Measurements from ENCODE around the gene SEMA7A.

The SEMA7A gene

DNA sequence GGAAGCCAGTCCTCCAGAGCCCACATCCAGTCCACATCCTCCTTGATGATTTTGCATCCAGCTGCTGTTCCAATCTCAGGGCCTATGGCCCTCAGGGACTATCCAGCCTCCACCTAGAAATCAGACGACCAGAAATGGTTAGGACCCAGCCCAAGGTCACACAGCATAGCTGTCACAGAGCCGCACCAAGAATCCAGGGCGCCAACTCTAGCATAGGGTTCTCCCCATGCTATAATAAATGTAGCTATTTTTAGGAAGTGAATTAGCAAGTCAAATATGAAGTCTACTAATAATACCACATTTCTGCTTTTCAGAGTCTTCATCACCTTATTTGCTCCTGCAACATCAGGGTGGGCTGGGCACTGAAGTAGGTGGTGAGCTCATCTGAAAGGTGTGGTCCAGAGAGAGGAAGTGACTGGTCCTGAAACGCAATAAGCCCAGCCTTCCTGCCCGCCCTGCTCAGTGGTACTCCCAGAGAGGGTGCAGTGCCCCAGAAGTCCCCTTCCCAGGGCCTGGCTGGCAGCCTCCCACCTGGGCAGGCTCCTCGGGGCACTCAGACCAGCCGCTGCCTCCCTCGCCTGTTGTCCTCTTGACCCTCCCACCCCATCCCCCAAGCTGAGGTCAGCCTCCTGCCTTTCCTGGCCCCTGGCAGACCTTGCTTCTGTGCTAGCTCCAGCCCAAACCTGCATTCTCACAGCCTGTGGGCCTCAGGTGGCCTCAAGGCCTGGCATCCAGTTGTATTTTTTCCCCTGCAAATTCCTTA is 48.7 kb downstream of the SEMA7A start:
- peak; percentile 69 to 72 for DNase-seq

DNA sequence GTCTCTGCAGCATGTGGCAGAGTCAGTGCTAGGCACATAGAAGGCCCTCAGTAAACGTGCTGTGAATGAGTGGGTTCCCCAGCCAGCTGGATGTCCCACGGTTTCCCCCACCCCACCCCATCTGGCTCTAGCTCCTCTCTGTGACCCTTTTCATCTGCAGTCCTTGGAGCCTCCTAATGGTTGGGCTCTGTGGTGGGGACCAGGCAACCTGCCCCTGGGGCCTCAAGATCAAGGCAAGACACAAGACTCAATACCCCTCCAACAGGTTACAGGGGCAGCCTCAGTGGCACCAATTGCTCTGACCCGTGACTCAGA is 49.2 kb downstream of the SEMA7A start:
- DNase-seq, result no peak

DNA sequence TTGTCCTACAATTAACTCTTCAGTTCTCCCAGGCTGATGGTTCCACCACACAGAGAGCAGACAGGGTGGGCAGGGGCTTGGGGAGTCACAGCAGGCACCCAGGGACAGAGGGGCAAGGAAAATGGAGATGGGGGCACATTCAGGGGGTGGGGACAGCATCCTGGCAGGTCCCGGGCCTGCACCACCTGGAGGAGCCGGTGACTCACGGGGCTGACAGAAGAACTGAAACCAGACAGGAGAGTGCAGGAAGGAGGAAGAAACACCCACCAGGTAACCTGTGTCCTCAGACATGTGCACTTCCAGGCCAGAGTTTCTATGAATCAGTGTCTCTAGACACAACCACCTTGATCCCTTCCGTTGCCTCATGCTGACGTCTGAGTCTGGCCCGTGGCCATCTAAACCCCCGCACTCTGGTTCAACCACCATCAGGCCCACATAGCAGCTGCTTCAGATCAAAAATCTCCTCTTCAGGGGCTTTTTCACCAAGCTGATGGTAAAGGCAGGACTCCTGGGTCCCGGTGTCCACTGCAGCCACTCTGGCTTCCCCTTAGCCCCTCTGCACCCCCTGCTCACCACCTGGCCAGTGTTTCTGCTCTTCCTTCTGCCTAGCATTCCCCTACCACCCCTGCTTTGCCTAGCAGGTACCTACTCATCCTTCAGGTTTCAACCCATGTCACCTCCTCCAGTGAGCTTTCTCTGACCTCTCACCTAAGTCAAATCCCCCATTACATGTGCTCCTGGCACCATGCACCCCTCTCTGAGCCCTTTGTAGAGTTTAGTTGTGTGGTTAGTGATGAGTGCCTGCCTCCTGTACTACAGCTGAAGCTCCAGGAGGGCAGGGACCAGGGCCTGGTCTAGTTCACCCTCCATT is 49.8 kb downstream of the SEMA7A start:
- DNase-seq, result peak; percentile 72 to 86

DNA sequence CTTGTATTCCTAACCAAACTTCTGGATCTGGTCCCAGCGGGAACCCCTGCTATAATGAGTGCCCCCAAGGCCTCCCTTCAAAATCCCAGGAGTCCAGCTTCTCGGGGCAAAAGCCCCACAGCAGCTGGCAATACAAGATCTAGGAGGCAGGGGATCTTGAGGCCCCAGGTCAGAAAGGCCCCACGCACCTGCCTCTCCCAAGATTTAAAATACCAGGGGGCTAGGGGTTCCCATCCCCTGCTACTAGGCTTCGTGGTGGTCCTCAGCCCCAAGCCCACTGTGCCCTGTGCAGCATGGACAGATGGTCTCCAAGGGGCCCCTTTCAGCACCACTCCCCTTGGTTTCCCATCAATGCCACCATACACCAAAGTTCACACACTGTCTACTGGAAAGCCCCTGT is 50.5 kb downstream of the SEMA7A start:
- no peak for DNase-seq

DNA sequence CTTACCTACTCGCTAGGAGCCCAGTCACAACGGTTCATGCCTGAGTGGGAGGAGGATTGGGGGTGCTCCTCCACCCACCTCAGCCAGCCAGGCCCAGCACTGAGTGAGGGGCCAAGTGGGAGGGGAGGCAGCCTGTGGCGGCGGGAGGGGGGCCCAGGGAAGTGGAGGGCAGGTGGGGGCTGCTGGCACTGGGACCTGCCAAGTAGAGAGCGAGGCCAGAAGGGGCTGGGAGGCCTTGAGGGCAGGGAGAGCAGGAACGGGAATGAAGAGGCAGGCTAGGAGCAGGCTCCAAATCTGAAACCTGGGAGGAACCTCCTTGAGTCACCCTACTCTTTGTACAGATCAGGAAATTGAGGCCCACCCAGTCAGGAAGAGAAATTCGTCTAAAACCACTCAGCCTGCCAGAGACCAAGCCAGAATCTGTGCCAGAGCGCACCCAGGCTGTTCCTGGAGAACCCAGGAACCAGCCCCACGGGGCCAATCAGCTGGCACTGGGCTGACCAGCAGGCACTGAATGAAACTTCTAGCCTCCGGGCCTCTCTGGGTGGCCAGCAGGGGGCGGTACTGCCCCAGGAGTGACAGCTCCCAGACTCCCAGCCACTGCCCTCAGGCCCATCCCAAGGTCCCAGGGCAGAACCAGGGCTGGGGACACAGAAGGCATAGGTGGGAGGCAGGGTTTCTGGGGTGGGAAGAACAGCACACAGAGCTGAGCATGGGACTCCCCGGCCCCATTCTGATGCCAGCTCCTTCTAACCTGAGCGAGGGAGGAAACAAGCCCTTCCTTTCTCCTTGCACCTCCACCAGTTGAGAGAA is 51.5 kb downstream of the SEMA7A start:
- peak; percentile 83 to 86 for DNase-seq

DNA sequence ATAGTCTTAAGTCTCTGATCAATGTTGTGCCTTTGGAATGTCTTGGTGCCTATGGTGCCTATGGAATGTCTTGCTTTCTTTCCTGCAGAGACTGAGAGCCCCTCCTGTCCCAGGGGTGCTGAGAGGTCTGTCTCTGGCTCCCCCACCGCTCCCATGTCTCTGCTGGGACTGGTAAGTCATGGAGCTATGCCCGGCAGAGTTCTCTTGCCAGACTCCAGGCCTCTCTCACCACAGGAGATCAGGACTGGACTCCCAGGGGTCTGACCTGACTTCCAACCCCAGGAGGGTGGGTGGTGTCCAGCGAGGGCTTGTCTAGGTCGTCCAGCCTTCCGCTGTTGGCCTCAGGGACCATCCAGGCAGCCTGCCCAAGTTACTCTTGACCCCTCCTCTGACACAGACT is 52.3 kb downstream of the SEMA7A start:
- no peak for DNase-seq

DNA sequence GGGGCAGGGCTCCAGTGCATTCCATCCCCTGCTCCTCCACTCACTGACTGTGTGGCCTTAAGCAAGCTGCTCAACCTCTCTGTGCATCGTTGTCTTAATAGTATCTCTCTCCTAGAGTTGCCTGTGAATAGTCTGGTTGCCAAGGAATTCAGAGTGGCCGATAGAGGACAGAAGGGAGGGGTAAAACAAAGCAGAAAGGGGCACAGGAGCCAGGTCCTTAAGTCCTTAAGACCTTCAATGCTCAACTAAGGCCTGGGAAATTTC is 52.6 kb downstream of the SEMA7A start:
- no peak for DNase-seq

DNA sequence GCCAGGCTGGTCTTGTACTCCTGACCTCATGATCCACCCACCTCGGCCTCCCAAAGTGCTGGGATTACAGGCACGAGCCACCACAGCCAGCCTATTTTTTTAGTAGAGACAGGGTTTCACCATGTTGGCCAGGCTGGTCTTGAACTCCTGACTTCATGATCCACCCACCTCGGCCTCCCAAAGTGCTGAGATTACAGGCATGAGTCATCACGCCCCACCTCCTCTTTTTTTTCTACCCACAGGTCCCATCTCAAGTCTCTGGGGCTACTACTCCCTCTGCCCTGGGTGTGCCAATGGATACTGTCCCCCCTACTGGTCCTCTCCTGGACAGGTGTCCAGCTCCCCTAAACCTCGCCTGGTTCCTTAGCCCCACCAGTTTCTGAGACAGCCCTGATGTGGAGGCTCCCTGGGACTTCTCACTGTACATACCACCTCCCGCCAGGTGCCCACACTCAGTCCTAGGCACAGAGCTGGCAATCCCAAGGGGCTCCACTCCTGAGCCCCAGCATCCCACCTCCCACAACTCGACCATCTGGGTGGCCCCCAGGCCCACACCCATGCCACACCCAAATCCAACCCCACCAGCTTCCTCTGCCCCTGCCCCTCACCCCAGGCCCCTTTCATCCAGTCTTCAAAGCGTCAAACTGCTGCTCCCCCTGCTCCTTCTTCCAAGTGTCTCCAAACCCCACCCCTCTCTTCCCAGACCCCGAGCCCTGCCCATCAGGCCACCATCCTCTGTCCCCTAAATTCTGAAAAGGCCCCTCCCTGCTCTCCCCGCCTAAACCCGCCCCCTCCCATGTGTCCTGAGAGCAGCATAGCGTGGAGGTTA is 53.2 kb downstream of the SEMA7A start:
- DNase-seq, result no peak

DNA sequence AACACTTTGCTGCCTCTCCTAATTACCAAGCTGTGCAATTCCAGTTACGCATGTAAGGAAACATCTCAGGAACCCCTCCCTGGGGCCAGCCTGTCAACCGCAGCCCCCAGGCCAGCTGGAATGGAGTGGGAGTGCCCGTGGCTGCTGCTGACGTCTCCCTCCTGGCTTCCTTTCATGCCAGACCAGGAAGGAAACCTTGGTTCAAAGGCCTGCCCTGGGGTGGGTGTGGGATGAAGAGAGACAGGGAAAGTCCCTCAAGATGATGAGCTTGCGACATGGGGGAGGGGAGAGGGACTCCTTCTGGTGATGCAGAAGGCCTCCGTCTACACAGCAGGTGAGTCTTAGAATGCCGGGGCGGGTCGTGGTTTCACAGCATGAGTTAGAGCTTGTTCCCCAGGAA is 54.9 kb downstream of the SEMA7A start:
- DNase-seq, result peak; percentile 79 to 81

DNA sequence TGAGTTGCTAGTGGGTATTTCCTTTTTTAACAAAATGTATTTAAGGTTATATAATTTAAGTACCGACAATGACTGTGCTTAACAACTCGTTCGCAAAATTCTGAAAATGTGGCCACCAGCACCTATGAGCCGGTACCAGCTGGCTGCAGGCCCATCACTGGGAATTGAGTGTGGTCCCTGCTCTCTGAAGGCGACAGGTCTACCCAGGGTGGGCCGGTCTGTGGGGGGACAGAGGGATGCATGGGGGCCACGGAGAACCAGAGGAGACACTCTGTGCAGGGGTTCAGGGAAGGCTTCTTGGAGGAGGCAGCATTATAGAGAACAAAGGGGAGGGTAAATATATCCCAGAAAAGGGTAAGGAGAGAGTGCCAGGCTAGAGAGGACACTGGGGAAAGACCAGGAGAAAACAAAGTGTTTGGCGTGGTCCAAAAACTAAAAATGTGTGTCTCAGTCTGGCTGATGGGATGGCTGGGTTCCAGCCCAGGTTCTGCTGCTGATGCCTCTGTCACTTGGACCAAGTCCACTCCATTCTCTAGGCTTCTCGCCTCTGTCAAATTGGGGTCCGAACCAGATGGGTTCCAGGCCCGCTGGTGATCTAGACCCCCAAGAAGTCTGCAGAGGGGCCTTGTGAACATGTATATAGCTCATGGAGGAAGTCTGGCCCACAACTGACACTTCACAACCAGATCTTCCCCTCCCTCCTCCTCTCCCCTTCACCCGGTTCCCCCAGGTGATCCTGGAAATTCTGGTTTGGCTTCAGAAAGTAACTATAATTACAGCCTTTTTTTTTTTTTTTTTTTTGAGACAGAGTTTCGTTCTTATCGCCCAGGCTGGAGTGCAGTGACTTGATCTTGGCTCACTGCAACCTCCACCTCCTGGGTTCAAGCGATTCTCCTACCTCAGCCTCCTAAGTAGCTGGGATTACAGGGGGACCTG is 55.7 kb downstream of the SEMA7A start:
- no peak for DNase-seq

DNA sequence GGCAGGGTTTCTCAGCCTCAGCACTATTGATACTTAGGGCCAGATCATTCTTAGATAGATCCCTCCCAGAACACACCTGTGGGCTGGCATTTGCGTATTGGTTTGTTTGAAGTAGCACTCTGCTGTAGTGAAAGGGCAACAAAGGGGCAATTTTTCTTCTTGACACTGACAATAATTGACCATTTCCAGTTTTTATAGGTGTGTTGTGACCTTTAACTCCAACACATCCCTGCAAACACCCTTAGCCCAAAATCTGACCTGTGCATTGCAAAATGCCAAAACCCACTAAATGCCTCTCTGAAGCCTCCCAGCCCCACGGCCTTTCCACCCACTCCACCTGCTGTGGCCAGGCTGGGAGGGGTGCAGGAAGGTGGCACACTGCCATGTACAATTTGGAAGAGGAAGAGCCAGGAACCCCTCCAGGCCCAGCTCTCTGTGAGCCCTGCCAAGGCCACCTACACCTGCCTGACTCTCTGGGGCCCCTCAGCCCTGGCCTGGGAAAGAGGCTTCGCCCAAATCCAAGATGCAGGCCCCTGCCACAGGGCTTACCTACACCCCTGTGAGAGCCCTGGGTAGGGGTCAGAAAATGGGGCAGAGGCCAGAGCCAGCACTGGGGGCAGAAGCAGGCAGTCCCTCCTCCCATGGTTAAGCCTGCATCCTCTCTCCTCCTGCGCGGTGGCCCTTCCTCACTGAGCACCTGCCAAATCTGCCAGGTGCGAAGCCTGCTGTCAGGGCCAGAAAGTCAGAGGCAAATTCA is 56.8 kb downstream of the SEMA7A start:
- DNase-seq, result no peak

DNA sequence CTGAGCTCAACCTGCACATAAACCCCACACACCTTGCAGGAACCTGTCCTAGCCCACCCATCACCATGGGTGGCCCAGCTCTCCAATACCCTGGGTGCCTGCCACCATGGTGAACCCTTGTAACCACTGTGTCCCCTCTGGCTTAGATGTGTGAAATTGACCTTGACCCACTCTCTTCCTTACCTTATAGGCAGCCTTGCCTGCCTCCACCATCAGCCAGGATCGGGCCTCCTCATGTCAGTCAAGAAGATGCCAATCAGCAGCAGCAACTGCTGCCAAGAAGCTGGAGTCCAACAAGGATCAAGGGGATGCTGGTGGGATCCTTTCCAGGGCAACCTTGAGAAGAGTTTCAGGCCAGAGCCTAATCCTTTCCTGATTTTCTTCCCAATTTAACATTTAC is 57.5 kb downstream of the SEMA7A start:
- DNase-seq, result no peak

DNA sequence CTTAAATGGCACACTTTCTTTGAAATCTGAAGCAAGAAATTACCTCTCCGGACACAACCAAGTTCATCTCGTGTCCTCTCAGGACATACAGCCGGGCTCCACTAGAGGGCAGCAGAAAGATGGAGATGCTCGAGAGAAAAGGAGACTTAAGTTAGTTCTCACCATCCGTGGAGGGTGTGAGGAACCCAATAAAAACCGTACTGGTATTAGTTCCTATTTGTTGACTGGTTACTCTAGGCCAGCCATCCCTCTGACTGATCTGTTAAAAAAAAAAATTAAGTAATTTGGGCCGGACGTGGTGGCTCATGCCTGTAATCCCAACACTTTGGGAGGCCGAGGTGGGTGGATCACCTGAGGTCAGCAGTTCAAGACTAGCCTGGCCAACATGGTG is 58.5 kb downstream of the SEMA7A start:
- peak; percentile 90 for DNase-seq

DNA sequence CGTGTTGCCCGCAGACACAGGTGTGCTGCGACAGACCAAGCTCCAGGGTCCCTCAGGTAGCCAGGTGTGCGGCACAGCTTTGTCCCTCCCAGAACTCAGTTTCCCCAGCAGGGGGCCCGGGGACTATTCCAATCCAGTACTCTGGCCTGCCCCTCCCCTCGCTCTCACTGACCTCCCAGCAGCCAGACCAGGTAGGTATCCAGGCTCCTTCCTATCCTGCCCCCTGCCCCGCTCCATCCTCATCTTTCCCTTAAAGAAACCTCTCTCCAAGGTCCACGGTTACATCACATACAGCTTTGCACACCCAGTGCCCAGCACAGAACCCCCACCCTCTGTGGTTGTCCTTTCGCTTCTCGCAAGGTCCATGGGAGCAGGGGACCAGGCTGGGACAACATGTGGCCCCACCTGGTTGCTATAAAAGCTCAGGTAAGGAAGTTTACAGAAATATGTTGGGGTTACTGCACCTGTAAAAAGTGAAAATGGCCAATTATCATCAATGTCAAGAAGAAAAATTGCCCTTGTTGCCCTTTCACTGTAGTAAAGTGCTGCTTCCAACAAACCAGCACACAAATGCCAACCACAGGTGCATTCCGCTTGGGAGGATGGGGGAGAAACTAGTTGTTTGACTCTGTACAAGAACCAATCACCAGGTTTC is 59.0 kb downstream of the SEMA7A start:
- no peak for DNase-seq

DNA sequence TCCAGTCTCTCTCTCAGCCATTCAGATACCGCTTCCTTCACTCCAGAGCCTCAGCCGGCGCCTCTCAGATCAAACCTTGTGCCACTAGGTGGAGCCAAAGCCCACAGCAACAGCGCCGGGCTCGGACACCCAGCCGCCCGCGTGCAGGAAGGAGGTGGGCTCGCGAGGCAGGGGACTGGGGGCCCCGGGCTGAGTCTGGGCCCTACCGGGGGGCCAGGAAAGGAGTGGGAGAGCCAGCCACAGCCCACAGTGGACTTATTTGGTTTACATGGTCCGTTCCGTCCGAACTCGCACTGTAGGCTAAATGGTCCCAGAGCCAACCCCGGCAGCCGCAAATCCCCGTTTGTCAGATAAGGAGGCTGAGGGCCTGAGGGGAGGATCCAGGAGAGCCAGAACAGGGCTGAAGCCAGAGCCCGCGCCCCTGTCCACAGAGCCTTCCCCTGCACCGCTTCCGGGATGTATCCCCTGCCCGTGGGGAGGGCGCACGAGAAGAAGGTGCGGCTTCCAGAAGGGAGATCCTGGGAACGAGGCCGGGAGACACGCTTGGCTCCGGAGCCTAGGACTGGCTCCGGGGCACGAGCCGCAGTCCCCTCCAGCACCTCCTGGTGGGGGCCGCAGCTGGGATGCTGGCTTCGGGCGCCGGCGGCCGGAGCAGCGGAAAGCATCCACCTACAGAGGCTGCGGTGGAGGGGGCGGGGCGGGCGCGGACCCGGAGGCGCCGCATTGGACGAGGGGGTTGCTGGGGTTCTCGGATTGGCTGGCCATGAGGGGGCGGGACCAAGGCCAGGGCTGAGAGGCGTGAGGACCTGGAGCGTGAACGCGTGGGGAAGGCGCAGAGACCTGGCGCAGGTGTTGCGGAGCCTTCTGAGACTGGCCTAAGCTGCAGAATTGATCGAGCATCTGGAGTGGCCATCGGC is 59.8 kb downstream of the SEMA7A start:
- peak; percentile 96 to 97 for DNase-seq

DNA sequence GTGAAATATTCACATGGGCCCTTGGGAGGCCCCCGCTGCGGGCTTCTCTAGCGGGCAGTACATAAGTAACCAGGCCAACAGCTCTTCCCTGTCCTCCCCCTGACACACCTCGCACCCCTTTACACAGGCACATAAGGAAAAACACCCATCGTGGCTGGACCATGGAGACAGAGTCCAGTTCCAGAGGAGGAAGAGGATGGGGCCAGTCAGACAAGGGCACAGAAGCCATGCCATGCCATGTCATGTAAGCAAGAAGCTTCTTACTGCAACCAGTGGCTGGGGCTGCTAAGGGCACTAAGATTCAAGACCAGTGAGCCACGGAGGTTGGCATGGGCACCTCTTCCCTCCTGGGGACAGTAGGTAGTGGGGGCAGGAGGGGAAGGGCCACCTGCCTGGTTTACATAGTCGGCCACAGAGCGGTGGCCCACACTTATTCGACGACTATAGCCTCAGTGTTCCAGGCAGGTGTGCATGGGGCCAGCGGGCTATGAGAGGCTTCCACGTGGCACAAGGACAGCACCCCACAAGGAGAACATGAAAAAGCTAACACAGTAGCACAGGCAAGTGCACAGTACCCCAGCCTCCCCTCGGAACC is 60.6 kb downstream of the SEMA7A start:
- DNase-seq, result no peak

DNA sequence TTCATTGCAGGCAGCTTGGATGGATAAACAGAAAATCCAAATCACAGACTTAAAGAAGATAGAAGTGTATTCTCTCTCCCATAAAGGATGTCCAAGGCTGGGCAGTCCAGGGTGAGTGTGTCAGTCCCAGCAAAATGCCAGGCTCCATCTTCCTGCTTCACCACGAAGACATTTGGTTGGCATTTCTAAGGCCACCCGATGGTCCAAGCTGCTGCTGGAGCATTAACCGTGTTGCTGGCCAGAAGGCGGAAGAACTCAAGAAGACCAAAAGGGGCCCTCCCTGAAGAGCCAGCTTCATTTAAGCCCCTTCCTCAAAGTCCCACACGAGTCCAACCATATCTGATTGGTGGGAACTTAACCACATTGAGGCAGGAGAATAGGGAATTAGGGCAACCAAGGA is 63.3 kb downstream of the SEMA7A start:
- no peak for DNase-seq

DNA sequence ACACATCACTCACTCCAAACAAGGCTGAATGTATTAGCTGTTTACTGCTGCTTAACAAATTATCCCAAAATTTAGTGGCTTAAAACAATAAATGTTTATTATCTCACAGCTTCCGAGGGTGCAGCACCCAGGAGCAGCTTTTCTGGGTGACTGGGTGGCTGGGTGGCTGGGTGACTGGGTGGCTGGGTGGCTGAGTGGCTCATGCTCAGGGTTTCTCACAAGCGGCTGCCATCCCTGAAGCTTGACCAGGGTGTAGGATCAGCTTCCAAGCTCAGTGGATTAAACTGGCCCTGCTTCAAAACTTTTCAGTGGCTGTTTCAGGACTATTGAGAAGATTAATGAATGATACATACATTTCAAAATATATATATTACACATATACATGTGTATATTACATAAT is 64.0 kb downstream of the SEMA7A start:
- no peak for DNase-seq

All from stimulated activated CD4-positive, alpha-beta T cell treated with anti-CD3 and anti-CD28 coated beads, Interleukin-2, amount 100 ng/mL, for 24 hours (primary cell).